Lower lobe of right lung (tissue), 2 donors: ENCODE measurements around the gene TENT5C. TPM values are rescaled to one million over a fixed set of nuclear protein-coding genes. Genes with fewer than 3 reads are reported as not detected.

Source experiments
- ATAC-seq, 2 donors: fragments of 200-7000 bp; cut with Tn5 transposase; one replicate each; pipeline ENCODE4 v1.9.1; 2020 to 2022; ENCODE audit warnings: mild to moderate bottlenecking in 2 of 2, moderate library complexity in 2 of 2
- DNase-seq: peaks from one replicate; pipeline ENCODE4 v3.0.0-alpha.2; 2020
- H3K27ac ChIP-seq: fragments of 200-600 bp; one replicate; pipeline ENCODE4 v1.8.0; 2022
- H3K27me3 ChIP-seq: fragments of 200-600 bp; one replicate; pipeline ENCODE4 v1.8.0; 2022; ENCODE audit warnings: low read depth
- H3K36me3 ChIP-seq: fragments of 200-600 bp; one replicate; pipeline ENCODE4 v1.8.0; 2022; ENCODE audit warnings: mild to moderate bottlenecking
- H3K4me1 ChIP-seq: fragments of 200-600 bp; one replicate; pipeline ENCODE4 v1.8.0; 2022
- H3K4me3 ChIP-seq: fragments of 200-600 bp; one replicate; pipeline ENCODE4 v1.8.0; 2022; ENCODE audit warnings: mild to moderate bottlenecking
- H3K9me3 ChIP-seq: fragments of 200-600 bp; one replicate; pipeline ENCODE4 v1.8.0; 2022
- CTCF ChIP-seq: fragments of 200-600 bp; IDR thresholded peaks from one replicate; pipeline ENCODE4 v1.8.0; 2022; ENCODE audit warnings: antibody characterized with exemption, mild to moderate bottlenecking
- intact Hi-C: fragments of 100-400 bp; cut with DNase I; formaldehyde crosslinking; loops from one replicate; pipeline ENCODE4 v1.11.0; 2022
- total RNA-seq: library from RNA; stranded (reverse); fragmentation: NEBNext Ultra II Directional; extraction: Animal tissue kit (Norgen Biotek cat#: 25700); gene quantifications from one replicate; pipeline ENCODE4 v1.2.1, GENCODE V29; 2021
- donor health status: DM: no; HTN: yes; CAD: no; lungs with severe emphysema.

Gene TENT5C
- total RNA-seq, 1 donor from 2014 or later = 23.2 TPM

GRCh38 chr1:117607471-117607870 is 1.6 kb downstream of the TENT5C start:
- peak overlapping the region; percentile 83 for H3K27ac ChIP-seq
- peak overlapping the region; percentile 82 for H3K4me3 ChIP-seq
- no peaks in the 10 kb centered on the region for H3K36me3 ChIP-seq
- intact Hi-C loops = no loop called here
- H3K4me1 ChIP-seq = peaks cover 43% of the 10 kb centered on the region
- no peak for TF ChIP-seq CTCF
- ATAC-seq (no peak), DNase-seq (no peak)
- H3K9me3 ChIP-seq = no peaks in the 10 kb centered on the region
- no peaks in the 10 kb centered on the region for H3K27me3 ChIP-seq

- TF ChIP-seq CTCF = no peak
- peak overlapping the region; percentile 83 for H3K27ac ChIP-seq
- ATAC-seq (no peak), DNase-seq (no peak)
- H3K36me3 ChIP-seq = no peaks in the 10 kb centered on the region
- intact Hi-C loops = no loop called here
- H3K9me3 ChIP-seq = no peaks in the 10 kb centered on the region
- H3K27me3 ChIP-seq = no peaks in the 10 kb centered on the region
- H3K4me3 ChIP-seq = peak overlapping the region; percentile 82
- peaks cover 50% of the 10 kb centered on the region for H3K4me1 ChIP-seq
These were observed 2.3 kb downstream of the TENT5C start for GRCh38 chr1:117608115-117608615.

- H3K4me1 ChIP-seq = peaks cover 56% of the 10 kb centered on the region
- no peaks in the 10 kb centered on the region for H3K36me3 ChIP-seq
- H3K27ac ChIP-seq = no peak overlapping the region
- peak overlapping the region; percentile 82 for H3K4me3 ChIP-seq
- no peaks in the 10 kb centered on the region for H3K27me3 ChIP-seq
- ATAC-seq = no peak
- intact Hi-C loops = no loop called here
- no peak for TF ChIP-seq CTCF
- DNase-seq = no peak
- no peaks in the 10 kb centered on the region for H3K9me3 ChIP-seq
These were observed 2.9 kb downstream of the TENT5C start for GRCh38 chr1:117608758-117609157.

- no peak for TF ChIP-seq CTCF
- no peaks in the 10 kb centered on the region for H3K36me3 ChIP-seq
- H3K4me1 ChIP-seq = peaks cover 63% of the 10 kb centered on the region
- no peak overlapping the region for H3K27ac ChIP-seq
- DNase-seq = no peak
- ATAC-seq = no peak
- no peaks in the 10 kb centered on the region for H3K27me3 ChIP-seq
- intact Hi-C loops = no loop called here
- H3K4me3 ChIP-seq = peak overlapping the region; percentile 82
- H3K9me3 ChIP-seq = no peaks in the 10 kb centered on the region
These were observed 3.6 kb downstream of the TENT5C start for GRCh38 chr1:117609471-117609911.

- TF ChIP-seq CTCF = no peak
- H3K36me3 ChIP-seq = no peaks in the 10 kb centered on the region
- no peaks in the 10 kb centered on the region for H3K27me3 ChIP-seq
- no peak for DNase-seq
- intact Hi-C loops = no loop called here
- H3K27ac ChIP-seq = no peak overlapping the region
- peak overlapping the region; percentile 82 for H3K4me3 ChIP-seq
- no peaks in the 10 kb centered on the region for H3K9me3 ChIP-seq
- peaks cover 63% of the 10 kb centered on the region for H3K4me1 ChIP-seq
- ATAC-seq = no peak
These were observed 4.2 kb downstream of the TENT5C start for GRCh38 chr1:117610036-117610435.
